Right lobe of liver (tissue), 4 donors: ENCODE measurements around the gene PACRG.

ENCODE experiments used
- POLR2A ChIP-seq: fragments of 450-650 bp; IDR thresholded peaks from one replicate; pipeline ENCODE4 v1.6.1; 2017; ENCODE audit warnings: antibody characterized with exemption, mild to moderate bottlenecking
- TF ChIP-seq, protein P1 (sequence below), 4 donors: fragments of 200-600 bp in 3 of 4; fragments of 450-650 bp in 1 of 4; IDR thresholded peaks; one replicate each; pipeline versions ENCODE4 v1.5.1 to v1.8.0; 2016 to 2022; ENCODE audit warnings: antibody characterized with exemption in 4 of 4, mild to moderate bottlenecking in 2 of 4
- donor health status: DM: no; HTN: no; CAD: no.
- donor health status: DM: no; HTN: no; CAD: no.
- donor health status: DM: no; HTN: yes; CAD: no.

DNA sequence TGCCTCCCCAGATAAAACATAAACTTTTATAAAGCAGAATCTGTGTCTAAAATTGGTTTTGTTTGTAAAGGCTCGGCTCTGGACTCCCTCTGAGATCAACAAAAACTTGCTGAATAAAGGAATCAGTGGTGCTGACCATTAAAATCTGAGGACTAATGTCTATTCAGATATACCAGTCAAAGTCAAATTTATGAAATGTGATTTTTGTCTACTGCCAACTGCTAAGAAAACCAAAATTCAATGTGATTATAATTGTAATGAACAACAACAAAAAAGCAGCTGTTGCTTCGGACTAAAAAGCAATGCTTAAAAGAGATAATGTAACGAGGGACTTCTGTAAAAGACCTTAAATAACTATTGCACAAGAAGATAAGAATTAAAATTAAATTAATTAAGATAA lies 26.8 kb upstream of the PACRG start:
- TF ChIP-seq, protein P1, sequence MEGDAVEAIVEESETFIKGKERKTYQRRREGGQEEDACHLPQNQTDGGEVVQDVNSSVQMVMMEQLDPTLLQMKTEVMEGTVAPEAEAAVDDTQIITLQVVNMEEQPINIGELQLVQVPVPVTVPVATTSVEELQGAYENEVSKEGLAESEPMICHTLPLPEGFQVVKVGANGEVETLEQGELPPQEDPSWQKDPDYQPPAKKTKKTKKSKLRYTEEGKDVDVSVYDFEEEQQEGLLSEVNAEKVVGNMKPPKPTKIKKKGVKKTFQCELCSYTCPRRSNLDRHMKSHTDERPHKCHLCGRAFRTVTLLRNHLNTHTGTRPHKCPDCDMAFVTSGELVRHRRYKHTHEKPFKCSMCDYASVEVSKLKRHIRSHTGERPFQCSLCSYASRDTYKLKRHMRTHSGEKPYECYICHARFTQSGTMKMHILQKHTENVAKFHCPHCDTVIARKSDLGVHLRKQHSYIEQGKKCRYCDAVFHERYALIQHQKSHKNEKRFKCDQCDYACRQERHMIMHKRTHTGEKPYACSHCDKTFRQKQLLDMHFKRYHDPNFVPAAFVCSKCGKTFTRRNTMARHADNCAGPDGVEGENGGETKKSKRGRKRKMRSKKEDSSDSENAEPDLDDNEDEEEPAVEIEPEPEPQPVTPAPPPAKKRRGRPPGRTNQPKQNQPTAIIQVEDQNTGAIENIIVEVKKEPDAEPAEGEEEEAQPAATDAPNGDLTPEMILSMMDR (IDR thresholded peaks at IDR 0.05): no peak
- TF ChIP-seq POLR2A: no peak
